GM21360 (cell line): Measurements from ENCODE around the gene STAT6.
"Not testable (repeated sequence)": the region's sequence is repeated elsewhere in the genome, so short reads cannot be mapped to it uniquely, and the experiment has no call there.

Experiments used
- ATAC-seq: cut with Tn5 transposase; IDR thresholded peaks from one replicate; pipeline ENCODE4 v1.9.1; 2021; ENCODE audit warnings: mild to moderate bottlenecking, moderate library complexity; ENCODE audit not compliant: unreplicated experiment

Gene STAT6

GRCh38 chr12:57127101-57127725 lies 16.1 kb upstream of the STAT6 start:
- no peak for ATAC-seq

- ATAC-seq = no peak
Observed at GRCh38 chr12:57126561-57126960, 15.4 kb upstream of the STAT6 start.

GRCh38 chr12:57126061-57126460 lies 14.9 kb upstream of the STAT6 start:
- no peak for ATAC-seq

- no peak for ATAC-seq
Observed at GRCh38 chr12:57124261-57124877, 13.2 kb upstream of the STAT6 start.

GRCh38 chr12:57123813-57124212 lies 12.7 kb upstream of the STAT6 start:
- ATAC-seq = no peak

- not testable (repeated sequence) for ATAC-seq
Observed at GRCh38 chr12:57120718-57121117, 9.6 kb upstream of the STAT6 start.

- ATAC-seq = no peak
Observed at GRCh38 chr12:57119294-57120085, 8.3 kb upstream of the STAT6 start.

- ATAC-seq = no peak
Observed at GRCh38 chr12:57118711-57119271, 7.6 kb upstream of the STAT6 start.

- ATAC-seq = no peak
Observed at GRCh38 chr12:57116580-57117281, 5.6 kb upstream of the STAT6 start.

- peak; percentile 56 for ATAC-seq
Observed at GRCh38 chr12:57112492-57113294, 1.5 kb upstream of the STAT6 start.

- ATAC-seq = peak; percentile 48
Observed at GRCh38 chr12:57110104-57111030, 795 bp downstream of the STAT6 start.

GRCh38 chr12:57109207-57110103 lies 1.7 kb downstream of the STAT6 start:
- no peak for ATAC-seq

- ATAC-seq = no peak
Observed at GRCh38 chr12:57107456-57108155, 3.6 kb downstream of the STAT6 start.

GRCh38 chr12:57106021-57106708 lies 5.0 kb downstream of the STAT6 start:
- ATAC-seq = no peak

- ATAC-seq = no peak
Observed at GRCh38 chr12:57105011-57105753, 6.0 kb downstream of the STAT6 start.

GRCh38 chr12:57104292-57104910 lies 6.8 kb downstream of the STAT6 start:
- ATAC-seq = no peak
